K562 (cell line): ENCODE data around the gene POLR3E. TPM values are rescaled to one million over a fixed set of nuclear protein-coding genes. Genes with fewer than 3 reads are reported as not detected.

Source experiments
- ATF1 ChIP-seq, 2 experiments: fragments of 450-650 bp in 1 of 2; IDR thresholded peaks; 2 replicates each; pipeline ENCODE4 v1.6.1; 2016; ENCODE audit warnings: missing compliant biosample characterization in 1 of 2, missing genetic modification characterization in 1 of 2
- BDP1 ChIP-seq: IDR thresholded peaks from 3 replicates; pipeline ENCODE4 v1.6.1; 2011; ENCODE audit not compliant: insufficient read length, insufficient read depth
- CBX8 ChIP-seq: fragments of 200-600 bp; sonication (generic); IDR thresholded peaks from 2 replicates; pipeline ENCODE4 v1.6.1; 2012; ENCODE audit warnings: borderline replicate concordance, mixed run types, low read depth, mild to moderate bottlenecking, moderate library complexity, mixed read lengths, low read length, control low read depth, inconsistent platforms; ENCODE audit not compliant: poor library complexity, severe bottlenecking; ENCODE audit errors: extremely low read depth
- CCNT2 ChIP-seq: IDR thresholded peaks from 2 replicates; pipeline ENCODE4 v1.6.1; 2011; ENCODE audit warnings: borderline replicate concordance, low read depth, mild to moderate bottlenecking, moderate library complexity, mixed read lengths, low read length; ENCODE audit not compliant: insufficient read length; ENCODE audit errors: extremely low read depth
- ESRRA ChIP-seq: fragments of 450-650 bp; IDR thresholded peaks from 2 replicates; pipeline ENCODE4 v1.6.1; 2014; ENCODE audit warnings: low read depth, mild to moderate bottlenecking, moderate library complexity, borderline replicate concordance
- KLF6 ChIP-seq: fragments of 250-450 bp; sonication (Bioruptor Pico); IDR thresholded peaks from 2 replicates; pipeline ENCODE4 v1.4.0; 2020; ENCODE audit warnings: mild to moderate bottlenecking, moderate library complexity, borderline replicate concordance
- NFYB ChIP-seq: IDR thresholded peaks from 2 replicates; pipeline ENCODE4 v1.6.1; 2011; ENCODE audit warnings: mild to moderate bottlenecking, moderate library complexity; ENCODE audit not compliant: insufficient read length; ENCODE audit errors: extremely low read depth
- NUFIP1 ChIP-seq: fragments of 450-650 bp; IDR thresholded peaks from 2 replicates; pipeline ENCODE4 v1.6.1; 2018; ENCODE audit not compliant: partially characterized antibody
- RAD21 ChIP-seq, 2 experiments: fragments of 250-450 bp in 1 of 2; fragments of 450-650 bp in 1 of 2; sonication (Bioruptor Pico) in 1 of 2; formaldehyde crosslinking in 1 of 2; IDR thresholded peaks in 1 of 2; conservative IDR thresholded peaks in 1 of 2; 2 replicates each; pipeline versions ENCODE4 v1.4.0 to v1.8.0; 2020 to 2022; ENCODE audit warnings: mild to moderate bottlenecking in 2 of 2, moderate library complexity in 1 of 2
- RB1 ChIP-seq: fragments of 450-650 bp; IDR thresholded peaks from 2 replicates; pipeline ENCODE4 v1.6.1; 2017; ENCODE audit warnings: low read depth, mild to moderate bottlenecking
- RFX5 ChIP-seq: IDR thresholded peaks from 2 replicates; pipeline ENCODE4 v1.6.1; 2011; ENCODE audit warnings: low read depth, mild to moderate bottlenecking, improper control_type of control experiment, low read length
- TAF9B ChIP-seq: fragments of 450-650 bp; IDR thresholded peaks from 2 replicates; pipeline ENCODE4 v1.6.1; 2018; ENCODE audit warnings: mild to moderate bottlenecking; ENCODE audit not compliant: partially characterized antibody
- ZNF584 ChIP-seq: fragments of 200-800 bp; sonication (Bioruptor generic); IDR thresholded peaks from 2 replicates; pipeline ENCODE4 v1.6.1; 2016; ENCODE audit warnings: low read depth, mild to moderate bottlenecking, missing genetic modification characterization, missing compliant biosample characterization
- ZNF780A ChIP-seq: fragments of 250-450 bp; sonication (Bioruptor Pico); IDR thresholded peaks from 2 replicates; pipeline ENCODE4 v1.5.0; 2021; ENCODE audit warnings: mild to moderate bottlenecking
- polyA plus RNA-seq, 8 experiments: library from polyadenylated mRNA; depleted of rRNA in 4 of 8; stranded (reverse) in 5 of 8; unstranded in 3 of 8; fragments of >200 nt; fragmentation: Nextera tagmentation in 2 of 8; fragmentation: Illumina TruSeq in 1 of 8; extraction: Ambion mirVana in 2 of 8; extraction: Trizol in 1 of 8; gene quantifications; 2 replicates each; pipeline versions ENCODE4 v1.2.1 to v1.2.3, GENCODE V29; 2011 to 2014; ENCODE audit warnings: inconsistent platforms in 1 of 8, missing spikeins in 1 of 8
- total RNA-seq, 7 experiments: library from RNA; depleted of rRNA in 6 of 7; stranded (reverse); fragments of >200 nt in 6 of 7; fragmentation: Illumina TruSeq in 2 of 7; extraction: Trizol in 2 of 7; gene quantifications; 2 replicates each; pipeline versions ENCODE4 v1.2.1 to v1.2.3, GENCODE V29; 2011 to 2021; ENCODE audit warnings: low replicate concordance in 1 of 7
- TF ChIP-seq, protein P1 (sequence below): sonication (generic); formaldehyde crosslinking; IDR thresholded peaks from 2 replicates; pipeline ENCODE4 v1.8.0; 2022; ENCODE audit warnings: mild to moderate bottlenecking, missing genetic modification reagents
- TF ChIP-seq, protein P2 (sequence below): fragments of 450-650 bp; formaldehyde crosslinking; conservative IDR thresholded peaks from 2 replicates; pipeline ENCODE4 v1.4.0; 2022; ENCODE audit warnings: mild to moderate bottlenecking, missing genetic modification characterization
- TF ChIP-seq, protein P3 (sequence below), 2 experiments: fragments of 250-450 bp in 1 of 2; fragments of 450-650 bp in 1 of 2; sonication (Bioruptor Pico) in 1 of 2; IDR thresholded peaks; 2 replicates each; pipeline versions ENCODE4 v1.6.1 to v1.8.0; 2016 to 2021; ENCODE audit warnings: mild to moderate bottlenecking in 2 of 2, moderate library complexity in 2 of 2, missing compliant biosample characterization in 1 of 2, missing genetic modification characterization in 1 of 2

POLR3E gene
- total and polyA plus RNA-seq, 9 of the 15 experiments (the other 6 are each of a cell fraction or from before 2014, with no cell fraction given): 17.7 to 151 (median 82.6) TPM

GRCh38 chr16:22297114-22297870 is at the start of gene POLR3E (continued):
- peak; percentile 78; the same call in 1 of the 2 replicates for TF ChIP-seq ESRRA
- TF ChIP-seq ZNF584 (CRISPR knock-in tag): no peak
- TF ChIP-seq, protein P1, sequence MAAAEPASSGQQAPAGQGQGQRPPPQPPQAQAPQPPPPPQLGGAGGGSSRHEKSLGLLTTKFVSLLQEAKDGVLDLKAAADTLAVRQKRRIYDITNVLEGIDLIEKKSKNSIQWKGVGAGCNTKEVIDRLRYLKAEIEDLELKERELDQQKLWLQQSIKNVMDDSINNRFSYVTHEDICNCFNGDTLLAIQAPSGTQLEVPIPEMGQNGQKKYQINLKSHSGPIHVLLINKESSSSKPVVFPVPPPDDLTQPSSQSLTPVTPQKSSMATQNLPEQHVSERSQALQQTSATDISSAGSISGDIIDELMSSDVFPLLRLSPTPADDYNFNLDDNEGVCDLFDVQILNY (CRISPR knock-in tag): no peak
- TF ChIP-seq KLF6 (CRISPR knock-in tag): no peak
- TF ChIP-seq TAF9B: peak; percentile 78
- TF ChIP-seq CBX8: no peak
- peak; percentile 17 for TF ChIP-seq NUFIP1
- TF ChIP-seq BDP1: no peak
- no peak for TF ChIP-seq NFYB
- TF ChIP-seq ATF1 (CRISPR knock-in tag; IDR thresholded peaks at IDR 0.05): 0 out of 2 replicates have a peak, but pooled peaks have one; percentile 10
- peak; percentile 75 for TF ChIP-seq ATF1 (tag; IDR thresholded peaks at IDR 0.05)
- TF ChIP-seq, protein P2, sequence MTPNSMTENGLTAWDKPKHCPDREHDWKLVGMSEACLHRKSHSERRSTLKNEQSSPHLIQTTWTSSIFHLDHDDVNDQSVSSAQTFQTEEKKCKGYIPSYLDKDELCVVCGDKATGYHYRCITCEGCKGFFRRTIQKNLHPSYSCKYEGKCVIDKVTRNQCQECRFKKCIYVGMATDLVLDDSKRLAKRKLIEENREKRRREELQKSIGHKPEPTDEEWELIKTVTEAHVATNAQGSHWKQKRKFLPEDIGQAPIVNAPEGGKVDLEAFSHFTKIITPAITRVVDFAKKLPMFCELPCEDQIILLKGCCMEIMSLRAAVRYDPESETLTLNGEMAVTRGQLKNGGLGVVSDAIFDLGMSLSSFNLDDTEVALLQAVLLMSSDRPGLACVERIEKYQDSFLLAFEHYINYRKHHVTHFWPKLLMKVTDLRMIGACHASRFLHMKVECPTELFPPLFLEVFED (CRISPR knock-in tag): 0 out of 2 replicates have a peak, but pooled peaks have one; percentile 50
- TF ChIP-seq RFX5: peak; percentile 77; the same call in 1 of the 2 replicates
- peak; percentile 97 for TF ChIP-seq RB1
- TF ChIP-seq, protein P3, sequence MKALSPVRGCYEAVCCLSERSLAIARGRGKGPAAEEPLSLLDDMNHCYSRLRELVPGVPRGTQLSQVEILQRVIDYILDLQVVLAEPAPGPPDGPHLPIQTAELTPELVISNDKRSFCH (CRISPR knock-in tag; IDR thresholded peaks at IDR 0.05): no peak
- TF ChIP-seq, protein P3 (tag; IDR thresholded peaks at IDR 0.05): peak; percentile 87
- TF ChIP-seq ZNF780A (CRISPR knock-in tag): no peak
- peak; percentile 80 for TF ChIP-seq CCNT2
- peak; percentile 99 for TF ChIP-seq RAD21 (CRISPR knock-in tag; conservative IDR thresholded peaks at IDR 0.05 in 1 of 2, IDR thresholded peaks at IDR 0.05 in 1 of 2)
